Limb (tissue), 2 donors: Measurements from ENCODE around the gene NRP2.

Experiments
- DNase-seq, 2 donors: peaks; one replicate each; pipeline ENCODE4 v3.0.0-alpha.2; 2016; ENCODE audit errors: extremely low spot score in 2 of 2

NRP2 gene

DNA sequence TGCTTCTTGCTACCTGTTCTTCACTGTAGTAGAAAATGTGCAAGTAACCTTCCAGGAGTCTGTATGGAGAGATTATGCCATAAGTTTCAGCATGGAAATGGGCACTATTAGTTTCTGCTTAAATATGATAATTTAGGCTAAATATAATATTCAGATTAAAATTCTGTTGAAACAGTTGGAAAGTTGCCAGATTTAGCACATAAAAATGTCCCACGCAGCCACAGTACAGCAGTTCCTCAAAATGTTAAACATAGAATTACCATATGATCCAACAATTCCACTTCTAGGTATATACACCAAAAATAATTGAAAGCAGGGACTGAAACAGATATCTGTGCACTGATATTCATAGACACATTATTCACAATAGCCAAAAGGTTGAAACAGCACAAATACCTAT, 121.2 kb downstream of the NRP2 start:
- no peak for DNase-seq

DNA sequence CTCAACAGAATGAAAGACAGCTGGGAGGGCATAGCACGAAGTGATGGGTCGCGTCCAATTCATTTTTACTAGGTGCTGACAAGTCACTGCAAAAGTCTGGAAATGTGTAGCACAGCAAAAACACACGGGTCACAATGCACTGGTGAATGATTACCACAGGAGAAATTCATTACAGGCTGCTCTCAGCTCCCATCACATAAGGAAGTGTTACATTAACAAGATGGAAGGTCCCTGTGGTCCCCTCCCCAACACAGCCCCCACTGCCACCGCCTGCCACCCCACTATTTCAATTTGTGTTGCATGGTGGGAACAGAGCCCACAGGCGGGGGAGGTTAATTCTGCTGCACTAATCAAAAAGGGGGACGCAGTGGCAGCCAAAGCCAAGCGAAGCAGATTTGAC, 122.8 kb downstream of the NRP2 start:
- no peak for DNase-seq

GRCh38 chr2:205806143-205806905, 124.0 kb downstream of the NRP2 start:
- no peak for DNase-seq

GRCh38 chr2:205807229-205807628, 124.9 kb downstream of the NRP2 start:
- no peak for DNase-seq

- DNase-seq: no peak
Measured at GRCh38 chr2:205807758-205808157, 125.5 kb downstream of the NRP2 start.

DNA sequence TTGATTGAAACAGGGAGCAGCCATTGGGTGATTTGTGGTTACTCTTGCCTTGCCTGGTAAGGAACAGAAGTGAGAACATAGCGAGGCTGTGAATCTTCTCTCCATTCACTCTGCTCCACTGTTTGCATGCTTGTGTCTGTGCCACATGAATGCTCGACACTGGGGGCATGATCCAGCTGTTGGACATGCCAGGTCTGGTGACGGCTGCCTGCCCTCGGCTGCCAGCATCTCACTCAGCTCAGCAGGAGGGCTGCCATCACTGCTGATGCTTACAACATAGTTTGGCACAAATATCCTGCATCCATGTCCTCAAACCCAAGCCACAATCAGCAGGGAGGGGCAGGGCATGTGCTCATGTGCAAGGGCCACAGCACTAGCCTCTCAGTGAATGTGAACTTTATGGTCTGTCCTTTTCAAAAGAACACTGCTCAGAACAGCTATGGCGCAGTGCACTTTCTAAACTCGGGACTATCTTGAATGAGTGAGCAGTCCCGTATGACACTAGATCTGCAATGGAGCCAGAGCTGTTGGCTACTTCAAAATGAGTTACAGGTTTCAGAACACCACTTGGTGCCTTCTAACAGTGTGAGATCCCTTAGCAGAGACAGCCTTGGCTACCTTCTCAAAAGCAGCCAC, 126.3 kb downstream of the NRP2 start:
- DNase-seq: no peak

DNA sequence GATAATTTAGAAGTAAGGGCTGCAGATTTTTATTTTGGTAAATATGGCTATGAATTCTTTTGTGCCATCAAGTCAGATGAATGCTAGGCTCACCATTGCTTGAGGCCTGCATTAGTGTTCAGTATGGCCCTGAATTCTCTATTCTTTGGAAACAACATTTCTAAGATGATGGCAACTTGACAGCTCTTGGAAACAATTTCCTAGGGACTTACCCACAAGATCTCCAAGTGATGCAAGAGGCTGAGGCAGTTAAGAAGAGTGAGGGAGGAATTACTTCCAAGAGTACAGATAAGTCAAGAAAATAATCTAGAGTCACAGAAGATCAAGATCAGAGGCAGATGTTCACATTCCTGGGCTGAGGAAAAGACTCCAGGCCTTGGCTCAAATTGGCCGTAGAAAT, 129.1 kb downstream of the NRP2 start:
- DNase-seq: no peak

DNA sequence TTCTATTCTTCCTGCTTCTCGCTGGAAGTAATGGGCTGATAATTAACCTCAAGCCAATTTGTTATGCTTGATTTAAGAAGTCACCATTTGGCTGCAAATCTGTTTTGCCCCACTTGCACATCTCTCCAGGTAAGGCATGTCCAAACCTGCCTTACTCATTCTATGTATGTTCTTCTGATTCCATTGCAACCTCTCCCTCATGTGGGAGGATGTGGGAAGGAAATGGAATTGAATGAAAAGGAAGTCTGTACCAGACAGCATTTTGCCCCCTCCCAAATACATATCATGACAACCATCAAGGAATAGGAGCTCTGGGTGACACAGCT, 131.7 kb downstream of the NRP2 start:
- no peak for DNase-seq

- no peak for DNase-seq
Measured at GRCh38 chr2:205815673-205816072, 133.4 kb downstream of the NRP2 start.

GRCh38 chr2:205816268-205816667, 134.0 kb downstream of the NRP2 start:
- DNase-seq: no peak

GRCh38 chr2:205822579-205822978, 140.3 kb downstream of the NRP2 start:
- no peak for DNase-seq

DNA sequence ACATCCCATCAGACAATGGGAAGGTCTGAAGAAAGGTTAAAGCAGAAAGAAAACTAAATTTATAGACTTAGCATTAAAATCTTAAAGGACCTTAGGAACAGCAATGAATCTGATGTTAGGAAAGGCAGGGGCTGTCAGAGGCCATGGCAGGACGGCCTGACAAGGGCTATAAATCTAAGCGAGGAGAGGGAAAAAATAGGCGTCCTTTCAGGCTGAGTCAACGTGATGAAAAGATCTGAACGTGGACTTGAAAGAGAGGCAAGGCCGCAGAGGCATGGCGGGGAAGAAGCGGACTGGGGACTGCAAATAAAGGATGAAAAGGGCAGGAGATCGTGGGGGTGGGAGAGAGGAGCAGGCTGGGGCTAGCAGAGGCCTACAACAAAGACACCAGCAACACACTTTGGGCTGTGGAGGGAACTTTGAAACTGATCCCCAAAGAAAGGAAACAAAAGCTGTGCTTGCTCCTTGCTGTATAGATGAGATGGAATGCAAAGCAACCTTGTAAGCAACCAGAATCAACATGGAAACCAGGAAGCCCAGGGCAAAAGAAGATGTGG, 145.6 kb downstream of the NRP2 start:
- DNase-seq: no peak

- DNase-seq: no peak
Measured at GRCh38 chr2:205833864-205834263, 151.6 kb downstream of the NRP2 start.

DNA sequence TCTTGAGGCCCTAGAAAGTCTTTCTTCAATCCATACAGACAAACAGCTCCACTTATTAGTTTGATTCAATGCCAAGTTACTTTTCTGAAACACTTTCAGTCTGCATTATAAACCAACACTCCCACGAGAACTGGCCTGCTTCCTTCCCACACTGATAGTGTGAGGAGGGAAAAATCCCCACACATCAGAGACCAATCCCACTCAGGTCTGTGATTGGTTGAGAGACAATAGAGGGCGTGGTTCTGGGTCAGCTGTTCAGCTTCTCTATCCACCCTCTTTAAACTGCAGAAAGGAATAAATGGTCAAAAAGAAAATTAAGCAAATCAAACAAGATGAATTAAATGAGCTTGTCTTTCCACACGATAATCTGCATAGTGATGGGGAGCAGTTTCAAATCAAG, 152.5 kb downstream of the NRP2 start:
- no peak for DNase-seq

DNA sequence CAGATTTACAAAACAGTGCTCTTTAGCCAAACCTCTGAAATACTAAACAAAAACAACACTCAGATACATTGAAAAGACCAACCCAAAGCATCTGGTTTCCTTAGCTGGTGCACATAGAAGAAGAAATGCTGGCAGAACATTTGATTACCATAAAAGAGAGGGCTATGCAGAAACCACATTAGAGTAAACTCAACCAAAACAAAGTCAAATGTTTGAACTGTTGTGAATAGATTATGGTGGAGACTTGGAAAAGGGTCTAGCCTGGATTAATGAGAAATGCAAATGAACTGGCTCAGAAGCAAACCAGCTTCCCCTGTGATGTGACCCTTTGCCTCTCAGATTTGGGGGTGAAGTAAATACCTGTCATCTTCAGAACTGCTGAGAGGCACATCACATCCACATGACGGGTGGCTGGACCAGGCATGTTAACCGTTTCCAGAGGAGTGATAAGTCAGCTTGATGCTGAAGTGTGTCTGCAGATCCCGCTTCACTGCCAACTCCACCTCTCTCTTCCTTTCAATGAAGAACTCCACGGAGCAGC, 153.0 kb downstream of the NRP2 start:
- DNase-seq: no peak

GRCh38 chr2:205835923-205836322, 153.6 kb downstream of the NRP2 start:
- DNase-seq: no peak

DNA sequence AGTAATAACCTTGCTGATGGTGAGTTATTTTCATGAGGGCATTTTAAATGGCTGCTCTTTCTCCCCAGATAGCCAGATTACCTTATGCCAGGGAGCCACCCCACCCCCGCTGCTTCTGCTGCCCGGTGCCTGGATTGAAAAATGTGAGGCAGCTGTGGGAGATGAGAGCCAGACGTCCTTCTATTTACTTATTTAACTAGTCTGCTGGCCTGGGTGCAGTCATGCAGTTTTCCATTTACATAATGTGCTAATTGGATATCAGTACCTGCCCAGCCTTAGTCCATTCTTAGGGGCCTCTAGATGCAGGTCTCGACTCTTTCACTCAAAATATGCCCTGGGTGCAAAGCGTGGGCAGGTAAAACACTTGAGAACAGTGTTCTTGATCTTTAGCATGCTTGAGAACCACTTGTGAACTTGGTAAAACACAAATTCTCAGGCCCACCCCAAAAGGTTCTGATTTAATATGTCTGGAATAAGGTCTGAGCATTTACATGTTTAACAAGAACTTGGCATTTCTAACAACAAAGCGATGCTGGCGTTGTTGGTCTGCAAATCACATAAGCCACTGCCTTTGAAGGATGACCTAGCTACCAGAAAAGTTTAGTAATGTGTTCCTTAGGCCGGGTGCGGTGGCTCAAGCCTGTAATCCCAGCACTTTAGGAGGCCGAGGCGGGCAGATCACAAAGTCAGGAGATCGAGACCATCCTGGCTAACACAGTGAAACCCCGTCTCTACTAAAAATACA, 154.3 kb downstream of the NRP2 start:
- no peak for DNase-seq

- no peak for DNase-seq
Measured at GRCh38 chr2:205837663-205838062, 155.4 kb downstream of the NRP2 start.

DNA sequence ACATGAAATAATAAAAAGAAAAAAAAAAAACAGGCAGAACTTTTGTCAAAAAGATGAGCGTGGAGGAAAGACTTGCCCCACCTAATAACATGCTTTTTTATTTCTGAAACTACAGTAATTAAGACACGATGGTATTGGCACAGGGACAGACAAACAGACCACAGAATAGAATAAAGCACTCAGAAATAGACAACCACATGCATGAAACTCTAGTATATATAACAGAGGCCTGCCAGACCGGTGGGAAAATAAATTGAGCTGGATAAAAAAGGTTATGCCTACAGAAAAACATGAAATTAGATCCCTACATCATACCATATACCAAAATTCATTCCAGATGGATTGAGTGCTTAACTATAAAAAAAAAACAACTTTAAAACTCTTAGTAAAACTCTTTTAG, 163.1 kb downstream of the NRP2 start:
- DNase-seq: peak in 1 of 2 donors; percentile 51
